Activated T-cell treated with anti-CD3 and anti-CD28 coated beads, Interleukin-2, amount 50 U/mL, for 24 hours (primary cell): ENCODE measurements around the gene HAL.

Source experiments
- DNase-seq: peaks from one replicate; pipeline ENCODE4 v3.0.0-alpha.2; 2020
- H3K27ac Mint-ChIP-seq: 2 replicates; pipeline ENCODE4 v1.8.0; 2020; ENCODE audit warnings: mild to moderate bottlenecking, mixed read lengths
- H3K27me3 Mint-ChIP-seq: 2 replicates; pipeline ENCODE4 v1.8.0; 2020; ENCODE audit warnings: mixed read lengths
- H3K36me3 Mint-ChIP-seq: 2 replicates; pipeline ENCODE4 v1.8.0; 2020; ENCODE audit warnings: low read depth, mixed read lengths
- H3K4me1 Mint-ChIP-seq: 2 replicates; pipeline ENCODE4 v1.8.0; 2020; ENCODE audit warnings: low read depth, mixed read lengths
- H3K4me3 Mint-ChIP-seq: 2 replicates; pipeline ENCODE4 v1.8.0; 2020; ENCODE audit warnings: mild to moderate bottlenecking, moderate library complexity, mixed read lengths
- H3K9me3 Mint-ChIP-seq: 2 replicates; pipeline ENCODE4 v1.8.0; 2020; ENCODE audit warnings: mixed read lengths

The HAL gene

GRCh38 chr12:95995238-95996031 lies 709 bp downstream of the HAL start:
- Mint-ChIP-seq H3K4me3 (no peak overlapping the region), H3K27me3 (no peaks in the 10 kb centered on the region), H3K9me3 (no peaks in the 10 kb centered on the region), H3K4me1 (peaks cover 10% of the 10 kb centered on the region), H3K36me3 (peaks cover 10% of the 10 kb centered on the region), H3K27ac (no peak overlapping the region)
- DNase-seq, result no peak

- H3K9me3 Mint-ChIP-seq, result no peaks in the 10 kb centered on the region
- H3K36me3 Mint-ChIP-seq, result peaks cover 2% of the 10 kb centered on the region
- H3K4me1 Mint-ChIP-seq, result peaks cover 10% of the 10 kb centered on the region
- H3K27me3 Mint-ChIP-seq, result no peaks in the 10 kb centered on the region
- H3K4me3 Mint-ChIP-seq, result no peak overlapping the region
- no peak overlapping the region for H3K27ac Mint-ChIP-seq
- DNase-seq, result no peak
Measured at GRCh38 chr12:95994476-95994875, 1.7 kb downstream of the HAL start.

- peaks cover 2% of the 10 kb centered on the region for H3K36me3 Mint-ChIP-seq
Measured at GRCh38 chr12:95993907-95994306, 2.2 kb downstream of the HAL start.

GRCh38 chr12:95990136-95990535 lies 6.0 kb downstream of the HAL start:
- DNase-seq, result no peak
- Mint-ChIP-seq H3K27ac (no peak overlapping the region), H3K36me3 (no peaks in the 10 kb centered on the region), H3K4me1 (no peaks in the 10 kb centered on the region), H3K27me3 (no peaks in the 10 kb centered on the region), H3K4me3 (no peak overlapping the region), H3K9me3 (no peaks in the 10 kb centered on the region)

More at GRCh38 chr12:95993907-95994306, 2.2 kb downstream of the HAL start:
- no peak for DNase-seq
- H3K9me3 Mint-ChIP-seq, result no peaks in the 10 kb centered on the region
- H3K4me1 Mint-ChIP-seq, result peaks cover 7% of the 10 kb centered on the region
- no peaks in the 10 kb centered on the region for H3K27me3 Mint-ChIP-seq
- H3K4me3 Mint-ChIP-seq, result no peak overlapping the region
- no peak overlapping the region for H3K27ac Mint-ChIP-seq

GRCh38 chr12:95989504-95990123 lies 6.5 kb downstream of the HAL start:
- Mint-ChIP-seq H3K9me3 (no peaks in the 10 kb centered on the region), H3K27me3 (no peaks in the 10 kb centered on the region), H3K4me3 (no peak overlapping the region), H3K27ac (no peak overlapping the region), H3K36me3 (no peaks in the 10 kb centered on the region), H3K4me1 (no peaks in the 10 kb centered on the region)
- no peak for DNase-seq

GRCh38 chr12:95988506-95989275 lies 7.5 kb downstream of the HAL start:
- Mint-ChIP-seq H3K36me3 (no peaks in the 10 kb centered on the region), H3K9me3 (no peaks in the 10 kb centered on the region)

GRCh38 chr12:95986635-95987570 lies 9.2 kb downstream of the HAL start:
- Mint-ChIP-seq H3K36me3 (no peaks in the 10 kb centered on the region), H3K27ac (no peak overlapping the region), H3K9me3 (no peaks in the 10 kb centered on the region), H3K4me1 (no peaks in the 10 kb centered on the region), H3K27me3 (no peaks in the 10 kb centered on the region), H3K4me3 (no peak overlapping the region)
- DNase-seq, result no peak

More at GRCh38 chr12:95988506-95989275, 7.5 kb downstream of the HAL start:
- H3K27ac Mint-ChIP-seq, result no peak overlapping the region
- no peaks in the 10 kb centered on the region for H3K4me1 Mint-ChIP-seq
- no peak for DNase-seq
- H3K27me3 Mint-ChIP-seq, result no peaks in the 10 kb centered on the region
- no peak overlapping the region for H3K4me3 Mint-ChIP-seq

- DNase-seq, result no peak
- Mint-ChIP-seq H3K27ac (no peak overlapping the region), H3K36me3 (no peaks in the 10 kb centered on the region), H3K4me3 (no peak overlapping the region), H3K9me3 (no peaks in the 10 kb centered on the region), H3K27me3 (no peaks in the 10 kb centered on the region), H3K4me1 (no peaks in the 10 kb centered on the region)
Measured at GRCh38 chr12:95984682-95985081, 11.5 kb downstream of the HAL start.

- Mint-ChIP-seq H3K9me3 (no peaks in the 10 kb centered on the region), H3K4me1 (no peaks in the 10 kb centered on the region), H3K27me3 (no peaks in the 10 kb centered on the region), H3K27ac (no peak overlapping the region), H3K4me3 (no peak overlapping the region), H3K36me3 (no peaks in the 10 kb centered on the region)
- DNase-seq, result no peak
Measured at GRCh38 chr12:95982602-95983001, 13.5 kb downstream of the HAL start.

- Mint-ChIP-seq H3K36me3 (no peaks in the 10 kb centered on the region), H3K4me3 (no peak overlapping the region), H3K9me3 (no peaks in the 10 kb centered on the region), H3K4me1 (no peaks in the 10 kb centered on the region), H3K27me3 (no peaks in the 10 kb centered on the region), H3K27ac (no peak overlapping the region)
- DNase-seq, result no peak
Measured at GRCh38 chr12:95980437-95980836, 15.7 kb downstream of the HAL start.

GRCh38 chr12:95978774-95979173 lies 17.4 kb downstream of the HAL start:
- H3K4me1 Mint-ChIP-seq, result no peaks in the 10 kb centered on the region
- no peaks in the 10 kb centered on the region for H3K36me3 Mint-ChIP-seq
- no peak overlapping the region for H3K27ac Mint-ChIP-seq
- no peaks in the 10 kb centered on the region for H3K27me3 Mint-ChIP-seq
- DNase-seq, result no peak
- H3K9me3 Mint-ChIP-seq, result no peaks in the 10 kb centered on the region
- no peak overlapping the region for H3K4me3 Mint-ChIP-seq

- no peaks in the 10 kb centered on the region for H3K36me3 Mint-ChIP-seq
- H3K27me3 Mint-ChIP-seq, result no peaks in the 10 kb centered on the region
- DNase-seq, result no peak
- no peaks in the 10 kb centered on the region for H3K9me3 Mint-ChIP-seq
- H3K4me1 Mint-ChIP-seq, result no peaks in the 10 kb centered on the region
- H3K4me3 Mint-ChIP-seq, result no peak overlapping the region
- no peak overlapping the region for H3K27ac Mint-ChIP-seq
Measured at GRCh38 chr12:95978351-95978750, 17.8 kb downstream of the HAL start.

GRCh38 chr12:95977764-95978305 lies 18.3 kb downstream of the HAL start:
- Mint-ChIP-seq H3K36me3 (no peaks in the 10 kb centered on the region), H3K4me3 (no peak overlapping the region), H3K4me1 (no peaks in the 10 kb centered on the region), H3K9me3 (no peaks in the 10 kb centered on the region), H3K27ac (no peak overlapping the region), H3K27me3 (no peaks in the 10 kb centered on the region)
- no peak for DNase-seq

GRCh38 chr12:95976416-95976832 lies 19.7 kb downstream of the HAL start:
- Mint-ChIP-seq H3K4me1 (no peaks in the 10 kb centered on the region), H3K36me3 (no peaks in the 10 kb centered on the region), H3K9me3 (no peaks in the 10 kb centered on the region), H3K27me3 (no peaks in the 10 kb centered on the region), H3K27ac (no peak overlapping the region), H3K4me3 (no peak overlapping the region)
- no peak for DNase-seq
